CD4-positive, alpha-beta T cell treated with Interleukin-12 subunit alpha and Interleukin-12 subunit beta, for 1 hour (primary cell): ENCODE measurements around the gene FRK.
"Not testable (repeated sequence)": the region's sequence is repeated elsewhere in the genome, so short reads cannot be mapped to it uniquely, and the experiment has no call there.

Source experiments
- DNase-seq: peaks from one replicate; pipeline ENCODE4 v3.0.0-alpha.2; 2020

Gene FRK

DNA sequence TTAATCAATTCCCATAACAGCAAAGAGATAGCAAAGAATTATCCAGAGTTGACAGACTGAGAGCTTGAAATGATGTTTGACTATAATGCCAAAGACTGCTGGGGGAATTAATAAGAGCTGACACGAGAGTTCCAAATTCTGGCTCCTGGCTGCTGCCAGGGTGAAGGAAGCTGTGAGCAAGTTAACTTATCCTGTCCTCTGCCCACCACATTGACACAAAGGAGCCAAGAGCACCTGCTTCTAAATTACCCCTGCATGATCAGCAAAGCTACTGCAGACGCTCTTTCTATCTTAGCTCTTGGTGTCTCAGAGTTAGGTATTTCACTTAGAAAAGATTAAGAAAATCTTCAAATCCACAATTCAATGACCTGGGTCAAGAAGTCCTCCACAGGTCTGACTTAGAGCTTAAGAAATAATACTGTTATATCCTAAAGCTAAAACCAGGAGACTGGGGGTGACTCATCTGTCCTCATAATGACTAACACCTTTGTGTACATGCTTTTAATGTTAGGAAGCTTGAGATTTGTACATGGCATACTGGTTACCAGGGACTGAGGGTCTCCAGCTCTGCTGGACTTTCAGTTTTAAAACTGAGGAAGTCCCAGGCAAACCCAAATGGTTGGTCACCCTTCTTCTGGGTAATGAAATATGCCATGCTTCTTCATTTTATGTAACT, 13.2 kb upstream of the FRK start:
- DNase-seq = no peak

DNA sequence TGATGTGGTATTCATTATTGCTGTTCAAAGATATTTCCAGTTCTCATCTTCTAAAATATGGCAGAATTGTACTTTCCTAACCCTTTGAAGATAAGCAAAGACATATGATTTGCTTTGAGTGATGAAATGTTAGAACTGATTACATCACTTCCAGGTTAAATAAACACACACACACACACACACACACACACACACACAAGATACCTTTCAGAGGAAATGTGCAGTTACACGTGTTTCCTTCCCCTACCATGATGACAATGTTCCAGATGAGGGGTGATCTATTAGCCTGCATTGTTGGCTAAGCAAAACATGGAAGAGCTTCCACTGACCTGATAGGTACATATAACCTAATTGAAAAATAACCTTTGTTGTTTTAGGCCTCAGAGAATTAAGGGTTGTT, 11.7 kb upstream of the FRK start:
- DNase-seq = no peak

DNA sequence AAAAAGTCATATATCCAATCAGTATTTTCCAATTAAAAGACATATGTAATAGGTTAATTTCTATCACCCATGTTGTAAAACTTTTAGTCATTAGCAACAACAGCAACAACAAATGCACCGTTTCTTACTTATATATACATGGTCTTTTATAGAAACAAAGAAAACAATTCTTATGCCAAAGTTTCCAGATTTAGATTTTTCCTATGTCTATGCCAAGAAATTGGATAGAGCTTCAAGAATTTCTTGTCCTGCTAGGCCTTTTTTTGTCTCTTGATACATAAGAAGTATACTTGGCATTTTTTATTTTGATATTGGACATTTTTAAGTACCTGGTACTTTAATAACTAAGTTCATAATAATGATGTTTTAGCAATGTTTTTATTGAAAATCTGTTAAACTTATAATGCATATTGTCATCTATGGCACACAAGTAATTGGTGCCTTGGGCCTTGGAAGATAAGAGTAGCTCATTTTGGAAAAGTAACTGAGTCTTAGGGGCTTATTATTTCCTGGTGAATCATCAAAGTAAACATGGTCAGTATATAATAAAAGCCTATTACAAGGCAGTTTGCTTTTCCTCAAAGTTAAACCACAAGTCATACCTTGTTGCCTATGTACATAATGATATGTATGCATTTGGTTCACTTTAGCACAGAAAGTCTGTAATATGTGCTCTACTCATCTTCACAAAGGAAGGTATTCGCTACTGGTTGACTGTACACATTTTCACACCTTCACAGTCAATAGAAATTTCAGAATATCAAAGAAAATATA, 10.1 kb upstream of the FRK start:
- no peak for DNase-seq

DNA sequence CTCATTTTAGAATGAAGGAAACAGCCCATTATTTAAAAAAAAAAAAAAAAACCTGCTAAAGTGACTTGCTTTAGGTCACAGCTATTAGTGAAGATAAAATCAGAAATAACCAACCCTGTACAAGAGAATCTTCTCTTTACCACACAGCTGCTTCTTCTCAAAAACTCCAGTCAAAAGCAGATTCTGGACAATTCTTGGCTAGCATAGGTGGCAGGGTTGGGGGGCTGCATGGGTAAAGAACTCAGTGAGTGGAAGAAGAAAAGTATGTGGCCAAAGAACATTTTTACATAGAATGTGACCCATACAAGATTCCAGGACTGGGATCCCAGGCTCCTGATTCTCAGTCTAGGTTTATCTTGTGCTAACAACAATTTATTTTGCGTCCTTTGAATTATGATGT, 9.4 kb upstream of the FRK start:
- DNase-seq = no peak

DNA sequence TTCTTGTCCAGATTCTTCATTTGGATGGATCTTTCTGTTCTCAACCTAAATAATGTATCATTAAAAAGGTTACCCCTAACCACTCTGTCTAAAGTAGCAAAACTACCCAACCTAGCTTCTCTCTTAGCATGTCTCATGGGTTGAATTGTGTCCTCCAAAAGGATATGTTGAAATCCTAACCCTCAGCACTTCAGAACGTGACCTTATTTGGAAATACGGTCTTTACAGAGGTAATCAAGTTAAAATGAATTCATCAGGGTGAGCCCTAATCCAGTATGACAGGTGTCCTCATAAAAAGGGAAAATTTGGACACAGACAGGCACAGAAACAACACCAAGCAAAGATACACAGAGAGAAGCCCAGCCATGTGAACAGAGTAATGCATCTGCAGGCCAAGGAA, 6.1 kb upstream of the FRK start:
- DNase-seq = no peak

DNA sequence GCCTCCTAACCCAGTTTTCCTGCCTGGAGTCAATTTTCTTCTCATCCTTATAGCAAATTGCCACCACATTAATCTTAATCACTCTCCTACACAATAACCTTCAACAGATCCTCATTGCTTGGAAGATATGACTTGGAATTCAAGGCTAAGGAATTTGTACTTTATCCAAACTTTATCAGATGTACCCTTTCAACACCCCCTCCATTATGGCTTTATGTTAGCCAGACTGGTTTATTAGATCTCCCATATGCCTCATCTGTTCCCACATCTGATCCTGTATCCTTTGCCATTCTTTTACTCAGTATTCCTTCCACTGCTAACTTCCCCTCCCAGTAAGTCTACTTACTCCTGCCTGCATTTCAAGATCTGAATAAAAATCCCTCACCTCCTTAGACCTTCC, 4.0 kb upstream of the FRK start:
- no peak for DNase-seq

DNA sequence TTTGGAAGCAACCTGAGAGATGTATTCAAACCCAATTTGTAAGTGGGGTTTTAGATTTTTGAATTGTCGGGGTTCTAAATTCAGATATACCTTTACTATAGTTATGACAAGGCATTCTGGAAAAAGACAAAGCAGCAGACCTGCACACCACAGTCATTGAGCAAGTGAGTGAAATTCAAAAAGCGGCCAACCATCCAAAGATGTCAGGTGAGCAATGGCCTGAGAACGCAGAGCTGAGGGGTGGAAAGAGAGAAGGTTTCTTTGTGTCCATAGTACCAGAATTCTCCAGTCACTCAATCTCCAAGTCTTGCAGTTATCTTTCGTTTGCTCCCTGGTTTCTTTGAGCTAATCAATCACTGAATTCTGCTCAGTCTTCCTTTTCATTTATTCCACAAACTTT, 1.8 kb upstream of the FRK start:
- DNase-seq = no peak

DNA sequence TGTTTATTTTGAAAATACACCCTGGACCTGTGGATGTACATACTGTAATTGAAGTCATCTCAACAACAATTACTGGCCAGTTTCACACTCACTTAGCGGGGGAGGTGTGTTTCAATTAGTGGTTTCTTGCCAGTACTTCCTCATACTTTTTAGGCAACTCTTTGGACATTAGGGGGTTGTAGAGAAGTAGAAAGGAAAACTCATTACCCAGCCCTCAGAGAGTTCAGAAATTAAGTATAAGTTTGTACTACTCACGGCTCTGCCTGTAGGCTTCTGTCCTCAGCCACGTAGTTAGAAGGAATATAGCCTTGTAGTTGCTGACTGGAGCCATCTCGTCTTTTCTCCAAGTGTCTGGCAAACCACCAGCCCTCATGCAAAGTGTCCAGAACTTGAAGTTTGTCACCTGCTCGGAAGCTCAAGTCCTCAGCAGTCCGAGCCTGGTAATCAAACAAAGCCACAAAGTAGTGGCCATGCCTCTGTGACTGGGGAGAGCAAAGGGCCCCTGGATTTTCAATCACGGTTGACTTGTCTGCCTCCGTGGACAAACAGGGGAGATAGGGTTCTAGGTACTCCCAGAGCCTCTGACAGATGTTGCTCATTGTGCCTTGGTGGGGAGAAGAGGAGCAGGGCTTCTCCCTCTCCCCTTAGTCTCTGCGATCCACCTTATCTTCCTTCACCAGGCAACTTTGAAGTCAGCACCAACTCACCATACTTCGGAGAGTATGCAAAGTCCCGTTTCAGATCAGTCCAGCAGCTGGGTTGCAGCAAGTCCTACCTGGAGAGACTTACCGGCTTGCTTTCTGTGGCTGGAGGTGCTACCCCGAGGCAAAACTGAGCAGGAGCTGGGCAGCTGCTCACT, 749 bp downstream of the FRK start:
- no peak for DNase-seq

DNA sequence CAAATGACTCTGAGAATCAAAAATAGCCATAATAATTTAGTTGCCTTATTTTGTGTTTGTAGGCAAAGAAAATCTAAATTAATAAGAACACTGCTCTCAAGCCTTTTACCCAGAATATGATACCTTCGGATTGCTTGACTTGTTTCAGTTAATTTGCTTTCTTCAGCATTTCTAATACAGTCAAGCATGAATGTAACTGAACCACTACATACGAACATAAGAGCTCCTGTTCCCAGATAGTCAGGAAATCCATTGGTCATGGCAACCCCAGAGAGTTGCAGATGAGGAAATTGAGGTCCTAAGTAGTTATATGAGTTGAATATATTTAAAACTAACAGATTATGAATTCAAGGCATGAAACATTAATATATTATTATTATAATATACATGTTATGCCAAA, 2.9 kb downstream of the FRK start:
- DNase-seq = no peak

DNA sequence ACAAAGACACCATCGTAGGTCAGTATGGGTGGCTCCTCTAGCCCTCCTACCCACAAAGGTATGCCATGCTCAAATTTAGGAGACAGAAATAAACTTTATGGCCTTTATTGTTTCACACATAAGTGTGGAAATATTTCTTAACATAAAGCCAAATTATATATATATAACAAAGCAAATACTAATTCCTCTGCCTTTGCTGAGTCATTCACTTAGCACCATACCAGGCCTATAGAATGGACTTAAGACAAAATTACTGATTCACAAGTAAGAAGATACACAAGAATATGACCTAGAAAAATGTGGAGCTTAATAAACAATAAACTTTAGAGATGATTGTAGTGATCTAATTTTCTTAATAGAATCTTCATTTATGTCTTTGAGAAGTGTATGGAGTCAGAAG, 5.2 kb downstream of the FRK start:
- DNase-seq = no peak

DNA sequence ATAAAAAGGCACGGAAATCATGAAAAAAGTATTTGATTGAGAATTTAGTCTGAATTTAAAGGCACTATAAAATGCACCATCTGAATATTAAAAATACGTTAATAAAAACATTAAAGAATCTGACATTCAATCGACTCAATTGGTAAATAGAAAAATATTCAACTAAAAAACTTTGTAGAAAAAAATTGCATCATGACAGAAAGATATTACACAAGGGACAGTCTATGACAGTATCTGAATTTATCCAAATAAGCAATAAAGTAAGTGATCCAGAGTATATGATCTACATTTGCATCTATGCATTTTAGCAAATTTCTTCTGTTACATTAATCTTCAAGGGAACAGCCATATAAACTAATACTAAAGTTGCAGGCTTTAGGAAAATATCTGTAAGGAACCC, 9.4 kb downstream of the FRK start:
- DNase-seq = no peak

DNA sequence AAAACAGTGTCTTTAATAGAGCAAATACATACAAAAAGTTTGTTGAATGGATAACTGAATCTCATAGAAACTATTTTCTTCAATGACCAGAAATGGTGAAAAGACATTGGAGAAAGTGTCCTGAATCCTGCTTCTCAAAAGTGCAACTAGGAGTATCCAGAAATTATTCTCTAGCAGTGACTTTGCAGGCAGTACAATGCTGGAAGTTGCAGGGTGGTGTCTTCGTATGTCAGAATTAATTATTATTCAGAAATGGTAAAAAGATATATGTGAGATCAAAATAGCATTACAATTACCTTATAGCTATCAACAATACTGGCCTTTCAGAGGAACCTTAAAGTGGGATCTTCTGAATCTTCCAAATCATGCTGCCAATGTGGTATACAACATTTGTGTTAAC, 10.0 kb downstream of the FRK start:
- DNase-seq = no peak

DNA sequence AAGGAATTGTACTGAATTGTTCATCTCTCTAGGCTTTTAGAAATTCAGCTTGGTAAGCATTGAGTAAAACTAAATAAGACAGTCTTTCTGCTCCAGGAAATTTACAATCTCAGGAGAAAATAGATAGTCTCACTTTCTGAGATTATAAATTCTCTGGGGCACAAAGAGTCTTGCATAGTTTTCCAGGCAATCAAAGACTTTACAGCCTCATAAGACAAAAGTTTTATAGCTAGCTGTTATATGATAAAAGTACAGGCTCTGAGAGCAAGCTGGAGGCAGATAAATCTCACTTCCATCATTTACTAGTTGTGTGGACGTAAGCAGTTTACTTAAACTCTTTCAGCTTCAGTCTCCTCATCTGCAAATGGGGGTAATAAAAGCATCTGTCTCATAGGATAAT, 11.4 kb downstream of the FRK start:
- DNase-seq = no peak

DNA sequence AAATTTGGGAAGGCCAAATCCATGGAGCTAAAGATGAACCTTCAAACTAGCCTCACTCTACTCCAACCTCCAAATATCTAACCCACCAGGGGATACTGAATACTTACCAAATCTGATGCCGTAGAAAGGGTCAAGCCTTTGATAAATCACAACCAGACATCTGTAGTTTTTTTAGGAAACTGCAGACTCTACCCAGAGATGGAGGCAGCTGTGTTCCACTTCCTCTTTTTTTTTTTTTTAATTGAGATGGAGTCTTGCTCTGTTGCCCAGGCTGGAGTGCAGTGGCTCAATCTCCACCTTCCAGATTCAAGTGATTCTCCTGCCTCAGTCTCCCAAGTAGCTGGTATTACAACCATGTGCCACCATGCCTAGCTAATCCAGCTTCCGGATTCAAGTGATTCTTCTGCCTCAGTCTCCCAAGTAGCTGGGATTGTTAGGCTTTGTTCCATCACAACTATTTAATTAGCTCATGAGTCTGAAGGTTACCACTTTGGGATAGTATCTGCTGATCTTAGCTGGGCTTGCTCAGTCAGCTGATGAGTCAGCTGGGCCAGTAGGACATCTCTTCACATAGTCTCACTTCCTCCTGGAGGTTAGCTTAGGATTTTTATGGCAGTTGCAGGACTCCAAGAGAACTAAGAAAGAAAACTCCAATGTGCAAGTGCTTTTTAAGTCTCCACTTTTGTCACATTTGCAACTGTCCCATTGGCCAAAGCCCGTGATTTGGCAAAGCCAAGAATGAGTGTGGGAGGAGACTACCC, 13.3 kb downstream of the FRK start:
- no peak for DNase-seq

DNA sequence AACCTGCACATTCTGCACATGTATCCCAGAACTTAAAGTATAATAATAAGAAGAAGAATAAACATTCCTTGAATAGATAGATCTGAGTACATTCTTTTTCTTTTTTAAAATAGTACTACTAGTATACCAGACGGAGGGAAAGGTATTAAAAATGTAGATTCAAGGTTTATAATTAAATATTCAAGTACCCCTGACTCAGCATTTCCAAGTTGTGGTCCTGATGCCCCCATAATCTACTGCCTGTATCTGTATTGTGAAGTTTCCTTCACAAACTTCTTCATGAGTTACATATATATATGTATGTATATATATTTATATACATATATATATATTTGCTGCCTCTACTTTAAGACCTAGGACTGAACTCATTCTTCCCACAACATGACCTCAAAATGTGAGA, 14.0 kb downstream of the FRK start:
- DNase-seq = no peak

DNA sequence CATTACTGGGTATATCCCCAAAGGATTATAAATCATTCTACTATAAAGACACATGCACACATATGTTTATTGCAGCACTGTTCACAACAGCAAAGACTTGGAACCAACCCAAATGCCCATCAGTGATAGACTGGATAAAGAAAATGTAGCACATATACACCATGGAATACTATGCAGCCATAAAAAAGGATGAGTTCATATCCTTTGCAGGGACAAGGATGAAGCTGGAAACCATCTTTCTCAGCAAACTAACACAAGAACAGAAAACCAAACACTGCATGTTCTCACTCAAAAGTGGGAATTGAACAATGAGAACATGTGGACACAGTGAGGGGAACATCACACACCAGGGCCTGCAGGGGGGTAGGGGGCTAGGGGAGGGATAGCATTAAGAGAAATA, 14.4 kb downstream of the FRK start:
- not testable (repeated sequence) for DNase-seq

DNA sequence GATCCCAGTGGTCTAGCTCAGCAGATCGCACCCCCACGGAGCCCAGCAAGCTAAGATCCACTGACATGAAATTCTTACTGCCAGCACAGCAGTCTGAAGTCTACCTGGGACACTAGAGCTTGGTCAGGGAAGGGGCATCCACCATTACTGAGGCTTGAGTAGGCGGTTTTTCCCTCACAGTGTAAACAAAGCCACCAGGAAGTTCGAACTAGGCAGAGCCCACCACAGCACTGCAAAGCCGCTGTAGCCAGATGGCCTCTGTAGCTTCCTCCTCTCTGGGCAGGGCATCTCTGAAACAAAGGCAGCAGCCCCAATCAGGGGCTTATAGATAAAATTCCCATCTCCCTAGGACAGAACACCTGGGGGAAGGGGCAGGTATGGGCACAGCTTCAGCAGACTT, 18.8 kb downstream of the FRK start:
- DNase-seq = no peak

DNA sequence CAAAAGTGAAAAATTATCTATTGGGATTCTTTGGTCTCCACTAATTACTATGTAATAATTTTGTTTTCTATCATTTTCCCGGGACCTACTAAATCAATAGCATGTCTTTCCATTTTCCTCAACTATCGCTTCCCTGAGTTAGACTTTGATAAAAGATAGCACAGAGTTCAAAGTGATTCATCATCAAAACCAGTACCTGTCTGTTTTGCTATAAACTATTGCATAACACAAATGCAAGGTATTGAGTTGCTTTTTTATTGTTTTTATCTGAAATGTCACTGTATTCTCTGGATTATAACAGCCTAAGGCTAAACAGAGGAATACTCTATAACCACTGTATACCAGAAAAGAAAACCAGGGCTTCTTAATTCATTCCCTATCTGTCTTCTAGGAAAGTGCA, 19.7 kb downstream of the FRK start:
- DNase-seq = no peak

DNA sequence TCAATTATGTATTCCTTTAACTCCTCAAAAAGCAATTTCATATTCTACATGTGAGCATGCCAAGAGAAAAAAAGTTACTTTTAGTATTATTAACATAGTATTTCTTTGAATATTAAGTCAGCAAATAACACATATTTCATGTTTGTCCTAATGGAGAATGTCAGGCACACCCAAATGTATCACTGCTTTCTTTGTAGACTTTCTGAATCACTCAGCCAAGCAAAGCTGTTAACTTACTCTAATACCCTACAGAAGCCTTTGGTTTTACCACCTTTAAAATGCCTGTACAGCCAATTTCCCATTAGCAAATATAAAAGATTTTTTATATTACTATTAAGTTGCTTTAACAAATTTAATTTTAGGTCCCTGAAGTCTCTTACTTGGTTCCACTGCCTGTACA, 23.8 kb downstream of the FRK start:
- no peak for DNase-seq

DNA sequence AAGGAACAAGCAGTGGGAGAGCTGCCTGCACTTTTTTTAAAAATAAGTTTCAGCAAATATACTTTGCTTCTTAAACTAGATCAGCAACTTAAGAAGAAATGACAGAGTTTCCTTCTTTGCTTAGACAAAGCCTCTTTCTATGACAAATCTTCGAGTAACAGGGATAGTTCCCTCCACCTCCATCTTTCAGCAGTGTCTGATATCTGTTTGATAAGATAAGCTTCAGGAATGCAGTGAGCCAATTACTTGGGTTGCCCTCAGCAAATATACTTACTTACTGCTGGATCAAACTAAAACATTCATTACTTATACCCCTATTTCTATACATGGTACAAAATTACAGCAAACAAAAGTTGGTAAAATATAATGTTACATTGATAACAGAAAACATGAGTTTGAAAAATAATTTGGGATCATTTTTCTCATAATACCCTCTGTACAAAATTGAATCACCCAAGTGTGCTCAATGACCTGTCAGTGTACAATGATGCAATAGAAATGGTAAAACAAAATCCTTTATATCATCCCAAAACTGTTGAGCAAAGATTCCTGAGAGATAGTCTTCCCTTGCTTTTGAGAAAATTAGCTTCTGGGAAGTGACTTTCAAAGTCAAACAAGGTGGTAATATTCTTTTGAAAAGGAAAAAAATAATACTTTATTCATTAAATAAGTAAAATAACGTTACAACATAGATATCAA, 24.5 kb downstream of the FRK start:
- DNase-seq = no peak

DNA sequence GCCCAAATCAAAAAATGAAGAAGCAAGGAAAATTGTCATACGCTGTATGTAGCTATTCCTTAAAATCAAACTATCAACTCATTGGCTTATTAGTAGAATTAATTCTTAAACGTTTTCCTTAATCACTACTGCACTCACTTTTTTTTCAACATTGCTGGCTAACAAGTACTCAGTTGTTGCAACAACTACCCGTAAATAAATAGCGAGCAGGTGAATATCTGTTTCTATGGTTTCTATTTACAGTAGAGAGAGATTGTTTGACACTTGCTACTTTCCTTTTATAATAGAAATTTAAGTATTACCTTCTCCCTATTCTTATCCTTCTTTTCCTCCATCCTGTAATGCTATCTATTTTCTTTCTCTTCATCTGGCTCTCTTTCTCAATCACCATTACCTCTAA, 25.1 kb downstream of the FRK start:
- DNase-seq = no peak

DNA sequence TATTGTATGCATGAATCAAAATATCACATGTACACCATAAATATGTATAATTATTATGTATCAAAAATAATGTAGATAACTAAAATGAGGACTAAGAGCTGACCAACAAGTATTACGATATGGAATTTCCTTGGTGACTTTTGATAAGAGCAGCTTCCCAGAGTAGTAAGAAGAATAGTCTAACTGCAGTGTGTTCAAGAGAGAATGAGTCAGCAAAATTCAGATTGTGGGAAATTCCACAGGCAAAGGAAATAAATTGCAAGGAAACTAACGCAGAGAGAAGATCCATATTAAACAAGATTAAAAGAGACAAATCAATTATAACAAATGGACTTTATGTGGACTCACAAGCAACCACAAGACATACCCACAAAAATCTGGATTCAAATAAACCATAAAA, 26.4 kb downstream of the FRK start:
- DNase-seq = no peak
